NCI-H524 (cell line): ENCODE results near the gene TCHHL1.
A peak's percentile ranks its signal among the peaks of the same experiment; 100 is the strongest.
"Not testable (repeated sequence)": the region's sequence is repeated elsewhere in the genome, so short reads cannot be mapped to it uniquely, and the experiment has no call there.

Source experiments
- DNase-seq, 2 experiments: peaks; one replicate each; lab custom pipeline; 2025; lab: John Stamatoyannopoulos, UW

TCHHL1 gene

DNA sequence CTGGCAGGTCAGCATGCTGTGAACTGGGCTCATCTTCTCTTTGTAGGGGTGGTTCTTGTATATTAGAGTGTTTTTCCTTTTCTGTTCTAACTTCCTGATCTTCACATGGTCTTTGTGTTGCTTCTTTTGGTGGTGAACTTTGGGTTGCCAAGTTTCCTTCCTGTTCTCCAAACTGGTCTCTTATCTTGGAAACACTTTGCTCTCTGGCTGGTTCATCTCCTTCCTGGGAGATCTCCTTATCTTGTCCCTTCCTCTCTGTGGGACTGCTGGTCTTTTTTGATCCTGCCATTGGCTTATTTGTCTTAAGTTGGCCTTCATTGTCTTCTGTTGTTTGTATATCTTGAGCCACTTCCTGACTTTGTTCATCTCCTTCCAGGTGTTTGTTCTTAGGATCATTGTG, 2.1 kb downstream of the TCHHL1 start:
- DNase-seq, result no peak

- DNase-seq, result no peak
Observed at GRCh38 chr1:152084853-152085252, 4.0 kb downstream of the TCHHL1 start.

GRCh38 chr1:152081026-152081425, 7.8 kb downstream of the TCHHL1 start:
- DNase-seq, result not testable (repeated sequence)

GRCh38 chr1:152080494-152080893, 8.4 kb downstream of the TCHHL1 start:
- not testable (repeated sequence) for DNase-seq

DNA sequence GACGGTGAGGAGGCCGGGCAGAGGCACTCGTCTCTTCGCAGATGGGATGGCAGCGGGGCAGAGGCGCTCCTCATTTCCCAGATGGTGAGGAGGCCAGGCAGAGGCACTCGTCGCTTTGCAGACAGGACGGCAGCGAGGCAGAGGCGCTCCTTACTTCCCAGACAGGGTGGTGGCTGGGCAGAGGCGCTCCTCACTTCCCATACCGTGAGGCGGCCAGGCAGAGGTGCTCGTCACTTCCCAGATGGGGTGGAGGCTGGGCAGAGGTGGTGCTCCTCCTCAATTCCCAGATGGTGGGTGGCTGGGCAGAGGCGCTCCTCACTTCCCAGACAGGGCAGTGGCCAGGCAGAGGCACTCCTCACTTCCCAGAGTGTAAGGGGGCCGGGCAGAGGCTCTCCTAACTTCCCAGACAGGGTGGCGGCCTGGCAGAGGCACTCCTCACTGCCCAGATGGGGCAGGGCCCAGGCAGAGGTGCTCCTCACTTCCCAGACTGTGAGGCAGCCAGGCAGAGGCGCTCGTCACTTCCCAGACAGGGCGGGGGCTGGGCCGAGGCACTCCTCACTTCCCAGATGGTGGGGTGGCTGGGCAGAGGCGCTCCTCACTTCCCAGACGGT, 9.9 kb downstream of the TCHHL1 start:
- no peak for DNase-seq

DNA sequence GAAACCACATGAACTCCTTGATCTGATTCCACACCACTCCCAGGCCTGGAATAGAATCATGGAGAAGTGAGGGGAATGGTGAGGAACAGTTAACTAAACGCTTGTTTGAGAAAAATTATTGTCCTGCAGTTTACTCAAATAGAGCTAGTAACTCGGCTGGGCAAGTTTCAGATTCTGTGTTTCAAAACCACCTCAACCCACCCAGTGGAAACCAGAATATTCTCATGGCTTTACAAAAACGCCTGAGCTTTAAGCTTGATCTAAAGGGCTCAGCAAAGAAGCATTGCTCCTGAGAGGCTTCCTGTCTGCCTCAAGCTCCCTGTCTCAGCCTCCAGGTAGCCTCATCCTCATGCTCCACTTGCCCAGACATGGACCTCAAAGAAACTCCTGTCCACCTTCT, 16.6 kb downstream of the TCHHL1 start:
- no peak for DNase-seq

DNA sequence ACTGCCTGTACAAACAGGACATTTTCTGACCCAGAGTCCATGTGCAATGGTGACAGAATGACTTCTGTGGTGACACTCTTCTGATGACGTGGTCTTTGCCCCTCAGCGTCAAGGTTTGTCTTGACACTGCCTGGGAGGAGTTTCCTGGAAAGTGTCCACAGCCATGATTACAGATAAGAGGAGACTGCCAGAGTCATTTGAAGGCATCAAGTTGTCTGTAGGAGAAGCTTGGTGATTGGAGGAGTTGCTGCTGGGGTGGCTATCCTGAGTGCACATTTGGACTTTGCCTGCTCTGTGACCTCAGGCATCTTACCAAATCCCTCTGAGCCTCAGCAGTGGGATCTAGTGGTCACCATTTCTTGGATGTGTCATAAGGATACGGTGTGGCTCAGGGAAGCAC, 17.7 kb downstream of the TCHHL1 start:
- no peak for DNase-seq

DNA sequence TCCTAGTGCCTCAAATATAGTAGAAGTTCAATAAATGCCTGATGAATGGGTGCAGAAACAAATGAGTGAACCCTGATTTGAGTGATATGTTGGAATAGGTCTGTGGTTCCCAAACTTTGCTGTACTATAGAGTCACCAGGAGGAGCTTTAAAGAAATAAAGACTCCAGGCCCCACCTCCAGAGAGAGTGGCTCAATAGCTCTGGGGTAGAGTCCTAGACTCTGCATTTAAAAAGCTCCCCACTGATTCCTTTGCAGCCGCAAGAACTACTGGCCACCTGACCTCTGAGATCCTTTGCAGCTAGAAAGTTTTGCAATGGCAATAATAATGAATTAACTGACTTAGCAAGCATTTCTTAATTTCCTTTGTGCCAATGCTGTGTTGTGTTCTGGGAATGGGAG, 20.9 kb downstream of the TCHHL1 start:
- DNase-seq, result no peak

DNA sequence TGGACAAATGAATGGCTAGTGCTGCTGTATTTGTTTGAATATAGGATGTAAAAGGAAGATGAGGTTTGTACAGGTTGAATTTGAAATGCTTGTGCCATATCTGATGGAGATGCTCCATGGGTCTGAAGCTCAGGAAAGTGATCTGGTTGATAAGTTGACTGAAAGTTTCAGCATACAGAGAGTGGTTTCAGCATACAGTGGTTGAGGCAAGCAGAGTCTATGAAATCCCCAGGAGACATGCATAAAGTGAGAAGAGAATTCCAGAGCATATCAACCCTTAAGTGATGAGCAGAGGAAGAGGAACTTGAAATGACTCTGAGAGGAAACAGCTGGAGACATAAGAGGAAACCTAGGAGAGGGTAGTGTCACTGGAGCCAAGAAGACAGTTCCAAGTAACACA, 21.7 kb downstream of the TCHHL1 start:
- DNase-seq, result no peak

- no peak for DNase-seq
Observed at GRCh38 chr1:152061952-152062351, 26.9 kb downstream of the TCHHL1 start.

DNA sequence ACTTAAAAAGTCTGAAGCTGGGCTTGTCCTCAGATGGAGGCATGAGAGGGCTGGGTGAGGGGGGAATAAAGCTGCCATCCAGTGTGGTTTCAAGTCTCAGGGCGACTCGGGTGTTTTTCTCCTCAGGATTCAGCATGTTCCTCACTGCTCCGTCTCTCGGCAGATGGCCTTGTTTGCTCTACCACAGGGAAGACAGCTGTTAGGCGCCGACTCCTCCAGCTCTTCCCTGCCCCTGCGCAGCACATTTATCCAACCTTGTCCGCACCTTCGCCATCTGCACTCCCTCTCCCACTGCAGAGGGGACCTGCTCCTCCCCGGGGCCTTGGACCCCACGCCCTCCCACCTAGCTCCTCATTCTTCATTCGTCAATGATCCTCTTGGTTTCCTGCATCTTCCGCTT, 35.5 kb downstream of the TCHHL1 start:
- DNase-seq, result peak; percentile 82 to 92

DNA sequence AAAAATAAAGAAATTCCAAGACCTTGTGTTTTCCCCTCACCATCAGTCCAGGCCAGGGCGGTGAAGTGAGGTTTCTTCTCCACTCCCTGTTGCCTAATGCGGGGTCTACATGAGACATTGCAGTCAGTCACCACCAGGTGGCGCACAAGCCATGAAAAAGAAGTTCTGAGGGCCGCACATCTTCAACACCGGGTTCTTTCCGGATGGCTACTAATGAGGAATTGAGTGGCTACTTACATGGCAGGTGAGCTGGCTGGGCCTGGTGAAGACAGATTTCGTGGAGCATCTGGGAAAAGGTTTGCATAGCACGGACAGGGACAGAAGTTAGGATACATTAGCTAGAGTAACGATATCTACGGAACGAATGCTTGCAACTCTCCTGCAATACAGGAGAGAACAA, 36.3 kb downstream of the TCHHL1 start:
- peak; percentile 80 to 85 for DNase-seq

DNA sequence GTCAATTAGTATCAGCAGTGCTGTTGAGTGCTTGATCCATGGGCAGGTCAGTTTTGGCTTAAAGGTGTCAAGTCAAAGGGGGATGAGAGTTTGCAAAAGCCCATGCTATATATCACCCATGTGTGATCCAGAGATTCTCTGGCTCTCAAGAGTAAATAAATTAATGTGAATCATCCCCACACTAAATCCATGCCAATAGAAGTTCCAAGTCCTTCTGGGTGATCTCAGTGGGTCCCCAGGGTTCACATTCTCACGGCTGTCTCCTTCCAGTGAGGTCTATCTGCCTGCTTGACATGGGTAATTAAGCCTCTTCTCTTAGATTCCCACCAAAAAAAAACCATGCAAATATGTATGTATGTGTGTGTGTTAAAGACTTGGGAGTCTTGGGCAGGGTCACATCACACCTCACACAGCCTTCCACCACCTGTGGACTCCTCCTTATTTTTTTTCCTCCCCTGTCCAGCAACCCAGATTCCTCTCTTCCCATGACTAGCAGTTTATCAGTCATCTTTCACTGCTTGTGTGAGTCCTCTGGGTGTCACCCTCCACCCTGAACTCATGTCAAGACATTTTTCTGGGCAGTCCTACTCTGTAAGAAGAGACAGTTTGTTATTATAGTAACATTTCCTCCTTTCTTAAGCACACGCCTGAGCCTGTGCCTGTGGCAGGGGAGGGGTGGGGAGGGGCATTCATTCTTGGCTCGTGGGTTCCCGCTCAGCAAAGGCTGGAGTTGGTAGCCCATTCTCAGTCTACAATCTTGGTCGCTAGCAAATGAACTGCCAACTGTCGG, 37.8 kb downstream of the TCHHL1 start:
- no peak for DNase-seq

GRCh38 chr1:152049291-152050083, 39.4 kb downstream of the TCHHL1 start:
- DNase-seq, result no peak

GRCh38 chr1:152048416-152049009, 40.4 kb downstream of the TCHHL1 start:
- peak in 1 of 2 experiments; percentile 8 for DNase-seq

DNA sequence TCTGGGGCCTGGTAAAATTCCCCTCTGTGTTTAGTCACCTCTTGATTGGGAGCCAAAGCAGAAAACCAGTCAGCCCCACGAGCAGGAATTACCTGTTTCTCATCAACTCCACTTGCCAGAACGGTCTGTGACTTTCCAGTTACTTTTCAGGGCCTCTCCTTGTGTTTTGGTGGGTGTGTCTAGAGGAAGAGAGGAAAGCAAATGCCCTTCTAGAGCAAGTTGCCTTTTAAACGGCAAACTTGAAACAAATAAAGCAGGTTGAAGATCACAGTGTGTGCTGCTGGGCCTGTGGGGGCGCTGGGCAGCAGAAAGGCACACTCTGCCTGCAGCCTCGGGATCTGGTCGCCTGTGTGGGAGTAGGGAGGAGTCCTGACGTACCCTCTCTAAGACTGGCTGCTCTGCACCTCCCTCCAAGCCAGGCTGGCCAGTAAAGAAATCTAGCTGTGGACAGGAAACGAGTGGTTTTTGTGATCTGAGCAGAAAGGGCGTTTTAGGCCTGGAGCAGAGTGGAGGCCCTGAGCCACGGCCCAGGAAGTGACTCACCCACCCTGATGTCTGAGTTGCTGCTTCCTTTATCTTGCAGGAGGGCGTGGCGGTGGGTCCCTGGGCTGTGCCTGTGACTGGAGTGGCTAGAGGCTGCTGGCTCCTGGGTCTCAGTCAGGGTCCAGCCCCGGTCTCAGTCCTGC, 41.0 kb downstream of the TCHHL1 start:
- peak in 1 of 2 experiments; percentile 45 for DNase-seq

DNA sequence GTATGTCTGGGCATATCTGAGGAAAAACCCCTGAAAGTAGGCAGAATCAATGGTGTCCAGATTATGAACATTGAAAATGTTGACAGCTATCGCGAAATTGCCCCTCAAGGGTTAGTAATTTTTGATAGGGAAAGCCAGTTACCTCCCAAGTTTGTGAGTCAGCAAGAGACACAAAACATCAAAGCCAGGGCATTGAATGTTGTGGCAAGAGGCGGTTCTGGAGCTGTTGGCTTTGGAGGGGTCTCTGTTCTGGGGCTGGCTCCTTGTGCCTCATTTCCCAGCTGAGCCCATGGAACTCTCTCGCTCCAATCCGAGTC, 41.5 kb downstream of the TCHHL1 start:
- no peak for DNase-seq

DNA sequence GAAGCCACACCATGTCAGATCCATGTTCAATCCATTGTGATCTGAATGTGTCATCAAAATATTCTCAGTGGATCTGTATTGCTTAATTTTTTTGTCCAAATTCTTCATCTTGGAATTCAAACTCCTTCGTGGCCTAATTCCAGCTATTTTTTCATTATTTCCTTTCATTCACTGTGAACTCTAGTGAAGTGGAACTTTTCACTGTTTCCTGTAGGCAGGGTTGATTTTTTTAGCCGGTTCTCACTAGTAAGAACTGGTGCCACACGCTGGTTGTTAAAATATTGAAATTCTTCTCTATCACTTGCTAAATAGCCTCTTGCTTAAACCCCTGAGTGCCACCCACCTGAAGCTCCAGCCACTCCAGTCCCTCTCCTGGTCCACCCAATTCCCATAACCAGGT, 44.5 kb downstream of the TCHHL1 start:
- no peak for DNase-seq

DNA sequence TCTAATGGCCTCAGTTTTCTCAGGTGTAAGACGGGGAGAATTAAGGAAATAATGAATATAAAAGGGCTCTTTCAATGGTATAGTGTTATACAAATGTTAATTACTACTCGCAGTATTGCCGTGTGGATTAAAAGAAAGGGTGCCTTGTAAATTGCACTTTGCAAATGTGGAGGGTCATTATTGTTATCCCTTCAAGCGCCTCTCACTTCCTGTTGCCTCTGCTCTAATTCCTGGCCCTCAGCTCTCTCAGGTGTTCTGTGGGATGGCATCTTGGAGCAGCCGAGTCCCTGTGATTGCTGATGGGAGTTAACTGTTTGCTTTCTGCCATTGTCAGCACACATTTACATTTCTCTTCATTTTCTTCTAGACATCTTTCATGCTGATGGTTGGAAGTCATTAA, 45.0 kb downstream of the TCHHL1 start:
- no peak for DNase-seq

DNA sequence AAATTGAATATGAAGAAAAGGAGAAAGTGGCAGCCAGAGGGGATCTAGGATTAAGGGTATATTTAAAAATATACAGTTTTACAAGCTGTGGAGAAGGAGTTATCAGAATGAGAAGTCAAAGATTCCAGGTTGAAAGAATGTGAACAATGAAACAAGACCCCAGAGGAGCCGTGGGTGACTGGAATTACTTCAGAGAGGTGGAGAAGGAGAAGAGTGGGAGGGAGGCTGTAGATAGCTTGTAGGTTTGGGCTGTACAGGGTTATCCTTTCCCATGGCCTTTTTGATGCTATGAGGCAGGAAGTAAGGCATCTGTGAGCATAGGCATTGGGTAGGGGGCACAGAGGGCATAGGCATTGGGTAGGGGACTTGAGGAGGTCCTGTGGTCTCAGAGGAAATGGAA, 46.8 kb downstream of the TCHHL1 start:
- DNase-seq, result no peak

DNA sequence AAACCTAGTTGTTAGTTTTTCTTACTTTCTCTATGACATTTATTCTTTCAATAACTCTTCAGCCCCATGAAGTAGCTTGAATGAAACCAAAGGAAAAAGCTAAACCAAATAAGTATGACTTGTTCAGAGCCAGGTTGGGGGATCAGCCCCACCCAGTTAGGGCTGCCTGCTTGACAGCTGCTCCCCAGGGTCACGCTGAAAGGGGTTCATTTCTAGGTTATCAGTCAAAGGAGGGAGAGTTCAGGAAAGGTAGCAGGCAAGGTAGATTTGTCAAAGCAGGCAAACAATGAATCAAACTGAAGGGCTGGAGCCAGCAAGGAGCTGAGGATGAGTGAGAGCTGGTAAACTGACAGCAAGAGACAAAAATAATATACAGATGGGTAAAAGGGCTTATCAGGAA, 49.0 kb downstream of the TCHHL1 start:
- DNase-seq, result no peak

GRCh38 chr1:152039461-152039860, 49.4 kb downstream of the TCHHL1 start:
- no peak for DNase-seq
